SKM-1 (cell line): ENCODE results near the gene PRPF18.
"Not testable (repeated sequence)": the region's sequence is repeated elsewhere in the genome, so short reads cannot be mapped to it uniquely, and the experiment has no call there.

ENCODE experiments used
- DNase-seq: peaks from one replicate; lab custom pipeline; 2025; ENCODE audit not compliant: unreplicated experiment; lab: John Stamatoyannopoulos, UW

The PRPF18 gene, protein sequence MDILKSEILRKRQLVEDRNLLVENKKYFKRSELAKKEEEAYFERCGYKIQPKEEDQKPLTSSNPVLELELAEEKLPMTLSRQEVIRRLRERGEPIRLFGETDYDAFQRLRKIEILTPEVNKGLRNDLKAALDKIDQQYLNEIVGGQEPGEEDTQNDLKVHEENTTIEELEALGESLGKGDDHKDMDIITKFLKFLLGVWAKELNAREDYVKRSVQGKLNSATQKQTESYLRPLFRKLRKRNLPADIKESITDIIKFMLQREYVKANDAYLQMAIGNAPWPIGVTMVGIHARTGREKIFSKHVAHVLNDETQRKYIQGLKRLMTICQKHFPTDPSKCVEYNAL

DNA sequence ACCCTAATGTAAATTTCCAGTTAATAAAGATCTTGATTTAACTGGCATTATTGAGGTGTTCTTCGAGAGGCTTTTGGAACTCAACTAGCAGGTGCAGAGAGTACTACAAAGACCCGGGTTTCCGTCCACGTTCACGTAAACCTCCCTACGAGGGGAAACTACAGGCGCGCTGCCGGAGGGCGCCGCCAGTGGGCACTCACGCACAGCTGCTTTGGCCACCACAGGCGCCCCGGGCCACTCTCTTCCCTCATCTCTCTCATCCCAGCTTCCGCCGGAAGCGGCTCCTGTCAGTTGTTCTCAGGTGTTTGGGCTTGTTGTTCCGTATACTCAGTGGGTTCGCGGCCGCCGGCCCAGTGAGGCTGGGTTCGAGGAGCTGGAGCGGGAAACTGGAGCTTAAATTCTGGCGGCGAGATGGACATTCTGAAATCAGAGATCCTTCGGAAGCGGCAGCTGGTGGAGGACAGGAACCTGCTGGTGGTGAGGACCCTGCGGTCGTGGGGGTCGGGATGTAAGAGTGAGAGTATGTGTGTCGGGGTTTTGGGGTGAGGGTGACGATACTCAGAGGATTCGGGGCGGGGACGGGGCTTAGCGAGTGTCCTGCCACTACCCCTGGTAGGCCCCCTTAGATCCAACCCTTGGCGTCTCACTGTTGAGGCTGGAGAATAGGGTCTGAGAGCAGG lies at the start of gene PRPF18:
TSS of gene PRPF18 (plus strand) at position 290 of the 680 bp plus-strand sequence. CDS start at position 412, 122 bp downstream.
- peak; percentile 45 for DNase-seq

DNA sequence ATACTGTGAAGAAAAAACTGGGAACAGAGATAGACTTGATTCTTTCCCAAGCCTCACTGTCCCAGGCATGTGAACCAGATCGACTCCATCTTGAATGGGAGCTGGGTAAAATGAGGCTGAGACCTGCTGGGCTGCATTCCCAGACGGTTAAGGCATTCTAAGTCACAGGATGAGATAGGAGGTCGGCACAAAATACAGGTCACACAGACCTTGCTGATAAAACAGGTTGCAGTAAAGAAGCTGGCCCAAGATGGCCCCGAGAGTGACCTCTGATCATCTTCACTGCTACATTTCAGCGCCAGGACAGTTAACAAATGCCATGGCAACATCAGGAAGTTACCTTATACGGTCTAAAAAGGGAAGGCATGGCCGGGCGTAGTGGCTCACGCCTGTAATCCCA lies 48.8 kb upstream of the PRPF18 start:
- not testable (repeated sequence) for DNase-seq

DNA sequence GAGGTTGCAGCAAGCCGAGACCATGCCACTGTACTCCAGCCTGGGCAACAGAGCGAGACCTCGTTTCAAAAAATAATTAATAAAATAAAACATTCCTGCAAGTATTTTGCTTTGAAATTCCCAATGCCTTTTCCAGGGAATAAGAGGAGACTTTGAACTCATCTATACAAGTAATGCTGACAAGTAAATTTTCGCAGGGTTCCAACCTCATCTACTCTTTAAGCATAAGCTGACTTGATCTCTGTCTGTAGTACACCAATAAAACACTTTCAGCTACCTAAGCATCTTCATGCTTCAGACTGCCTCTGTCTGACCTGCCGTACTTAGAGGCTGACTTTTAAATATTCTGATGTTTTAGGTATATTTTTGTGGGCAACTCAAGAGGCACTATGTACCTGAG lies 44.2 kb upstream of the PRPF18 start:
- DNase-seq, result no peak

DNA sequence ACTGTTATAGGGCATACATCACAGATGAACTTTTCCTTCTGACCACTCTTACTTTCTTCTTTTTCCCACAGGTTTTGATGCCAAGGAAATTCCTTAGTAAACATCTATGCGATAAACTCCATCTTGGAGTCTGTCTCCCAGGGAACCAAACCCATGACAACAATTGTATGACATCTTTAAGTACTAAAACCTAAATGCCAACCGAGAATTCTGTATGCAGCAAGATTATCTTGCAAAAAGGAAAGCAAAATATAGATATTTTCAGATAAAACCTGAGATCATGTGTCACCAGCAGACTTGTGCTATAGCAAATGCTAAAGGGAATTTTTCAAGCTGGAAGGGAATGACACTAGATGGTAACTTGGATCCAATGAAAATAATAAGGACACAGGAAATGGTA lies 36.0 kb upstream of the PRPF18 start:
- no peak for DNase-seq

DNA sequence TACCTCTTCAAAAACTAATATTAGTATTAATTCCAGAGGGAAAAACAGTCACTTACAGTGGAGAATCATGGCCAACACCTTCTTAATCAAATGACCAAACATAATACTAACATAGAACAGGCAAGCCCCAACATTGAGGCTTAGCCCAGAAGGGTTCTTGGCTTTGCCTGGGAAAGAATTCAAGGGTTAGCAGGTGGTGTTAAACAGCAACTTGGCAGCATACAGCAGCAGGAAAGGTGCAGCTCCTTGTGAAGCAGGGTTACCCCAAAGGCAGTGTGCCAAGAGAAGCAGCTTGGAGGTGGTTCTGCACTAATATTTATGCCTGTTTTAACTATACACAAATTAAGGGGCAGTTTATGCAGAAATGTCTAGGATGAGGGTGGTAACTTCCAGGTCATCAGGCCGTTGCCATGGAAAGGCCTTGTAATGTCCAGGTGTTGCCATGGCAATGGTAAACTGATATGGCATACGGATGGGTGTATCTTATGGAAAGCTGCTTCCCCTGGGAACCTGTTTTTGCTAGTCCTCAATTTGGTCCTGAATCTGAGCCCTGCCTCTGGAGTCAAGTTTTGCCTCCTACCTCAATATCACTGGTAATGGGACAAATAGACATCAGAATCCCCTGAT lies 30.8 kb upstream of the PRPF18 start:
- no peak for DNase-seq

DNA sequence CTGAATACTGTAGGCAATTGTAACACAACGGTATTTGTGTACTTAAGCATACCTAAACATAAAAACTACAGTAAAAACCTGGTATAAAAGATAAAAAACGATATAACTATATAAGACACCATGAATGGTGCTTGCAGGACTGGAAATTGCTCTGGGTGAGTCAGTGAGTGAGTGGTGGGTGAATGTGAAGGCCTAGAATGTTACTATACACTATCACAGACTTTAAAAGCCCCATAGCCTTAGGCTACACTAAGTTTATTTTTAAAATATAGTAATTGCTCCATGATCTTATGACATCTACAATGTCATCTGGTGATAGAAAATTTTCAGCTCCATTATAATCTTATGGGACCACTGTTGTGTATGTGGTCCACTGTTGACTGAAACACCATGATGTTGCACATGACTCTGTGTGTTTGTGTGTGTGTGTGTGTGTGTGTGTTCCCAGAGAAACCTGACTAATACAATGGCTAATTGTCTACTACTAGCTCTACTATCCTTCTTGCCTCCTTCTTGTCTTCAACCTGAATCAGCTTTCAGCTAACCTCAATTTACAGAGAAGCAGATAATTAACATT lies 27.6 kb upstream of the PRPF18 start:
- no peak for DNase-seq

DNA sequence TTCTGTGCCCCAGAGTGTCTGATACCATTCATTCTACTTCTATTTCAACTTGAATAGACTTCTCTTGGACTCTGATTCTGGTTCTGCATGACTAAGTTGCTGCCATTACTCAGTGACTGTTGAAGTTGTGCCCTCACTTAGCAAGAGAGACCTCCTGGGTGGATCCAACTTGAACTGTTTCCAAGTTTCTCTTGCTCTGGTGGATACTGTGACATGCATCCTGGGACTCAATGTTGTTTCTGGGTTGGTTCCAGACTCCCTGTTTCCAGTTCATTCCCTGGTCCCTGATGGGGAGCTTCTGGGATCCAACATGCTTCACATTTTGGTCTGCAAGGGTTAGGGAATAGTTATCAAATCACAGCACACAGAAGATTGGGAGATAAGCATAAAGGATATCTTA lies 26.2 kb upstream of the PRPF18 start:
- DNase-seq, result no peak

DNA sequence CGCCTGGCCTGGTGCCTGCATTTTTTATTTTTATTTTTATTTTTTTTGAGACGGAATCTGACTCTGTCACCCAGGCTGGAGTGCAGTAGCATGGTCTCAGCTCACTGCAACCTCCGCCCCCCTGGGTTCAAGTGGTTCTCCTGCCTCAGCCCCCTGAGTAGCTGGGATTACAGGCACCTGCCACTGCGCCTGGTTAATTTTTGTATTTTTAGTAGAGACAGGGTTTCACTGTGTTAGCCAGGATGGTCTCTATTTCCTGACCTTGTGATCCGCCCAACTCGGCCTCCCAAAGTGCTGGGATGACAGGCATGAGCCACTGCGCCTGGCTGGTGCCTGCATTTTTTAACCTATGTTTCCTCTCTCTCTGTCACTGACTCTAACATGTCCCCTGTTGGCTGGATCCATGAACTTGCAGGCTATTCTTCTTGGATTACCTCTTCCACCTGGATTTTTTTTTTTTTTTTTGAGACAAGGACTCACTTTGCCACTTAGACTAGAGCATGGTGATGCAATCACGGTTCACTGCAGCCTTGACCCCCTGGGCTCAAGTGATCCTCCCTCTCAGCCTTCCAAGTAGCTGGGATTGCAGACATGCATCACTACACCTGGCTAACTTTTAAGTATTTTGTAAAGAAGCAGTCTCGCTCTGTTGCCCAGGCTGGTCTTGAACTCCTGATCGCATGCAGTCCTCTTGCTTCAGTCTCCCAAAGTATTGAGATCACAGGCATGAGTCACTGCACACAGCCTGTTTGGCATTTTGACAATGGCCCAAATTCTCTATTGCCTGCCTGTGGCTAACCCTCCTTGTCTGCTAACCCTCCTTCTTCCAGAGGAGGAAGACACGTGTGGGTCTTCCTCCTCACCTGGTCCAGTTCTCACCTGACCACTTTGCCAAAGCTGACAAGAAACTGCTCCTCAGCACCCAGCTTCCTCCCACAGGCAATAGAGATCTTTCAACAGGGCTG lies 23.0 kb upstream of the PRPF18 start:
- no peak for DNase-seq

DNA sequence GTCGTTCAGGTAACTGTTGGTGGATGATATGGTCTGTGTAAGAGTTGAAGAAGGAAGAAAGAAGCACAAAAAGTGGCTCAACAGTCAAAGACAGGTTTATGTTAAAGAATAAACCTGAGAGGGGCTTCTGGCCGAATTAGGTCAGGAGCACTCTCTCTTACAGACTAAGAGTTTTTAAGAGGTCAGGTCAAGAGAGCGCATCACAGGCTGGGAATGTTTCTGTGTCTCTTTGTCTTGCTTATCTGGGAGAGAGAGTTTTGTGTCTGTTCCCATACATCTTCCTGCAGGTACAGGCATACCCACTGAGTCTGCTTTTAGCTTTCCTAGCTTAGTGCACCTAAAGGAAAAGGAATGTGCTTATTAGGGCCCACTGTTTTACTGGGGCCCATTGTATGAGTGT lies 22.2 kb upstream of the PRPF18 start:
- no peak for DNase-seq

DNA sequence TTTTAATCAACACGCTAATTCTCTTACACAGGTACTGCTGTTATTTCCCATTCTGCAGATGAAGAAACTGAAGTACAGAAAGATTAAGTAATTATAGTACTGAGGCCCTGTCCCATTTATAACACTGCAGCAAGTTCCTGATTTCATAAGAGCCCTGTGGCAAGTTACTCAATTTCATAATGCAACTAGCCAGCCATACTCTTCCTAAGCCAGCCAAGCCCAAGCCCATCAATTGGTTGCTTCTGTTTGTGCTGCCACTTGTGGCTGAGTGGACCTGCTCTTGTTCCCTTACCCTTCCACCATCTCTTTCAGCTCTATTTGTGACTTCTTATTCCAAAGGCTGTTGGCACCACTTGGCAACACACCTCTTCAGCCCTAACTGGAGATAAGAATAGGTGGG lies 19.7 kb upstream of the PRPF18 start:
- DNase-seq, result peak; percentile 80

DNA sequence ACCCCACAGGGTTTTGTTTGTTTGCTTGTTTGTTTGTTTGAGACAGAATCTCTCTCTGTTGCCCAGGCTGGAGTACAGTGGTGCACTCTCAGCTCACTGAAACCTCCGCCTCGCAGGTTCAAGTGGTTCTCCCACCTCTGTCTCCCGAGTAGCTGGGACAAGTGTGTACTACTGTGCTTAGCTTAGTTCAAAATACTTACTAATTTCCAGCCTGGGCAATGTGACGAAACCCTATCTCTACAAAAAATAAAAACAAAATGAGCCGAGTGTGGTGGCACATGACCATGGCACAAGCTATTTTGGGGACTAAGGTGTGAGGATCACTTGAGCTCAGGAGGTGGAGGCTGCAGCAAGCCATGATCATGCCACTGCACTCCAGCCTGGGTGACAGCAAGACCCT lies 15.2 kb upstream of the PRPF18 start:
- no peak for DNase-seq

DNA sequence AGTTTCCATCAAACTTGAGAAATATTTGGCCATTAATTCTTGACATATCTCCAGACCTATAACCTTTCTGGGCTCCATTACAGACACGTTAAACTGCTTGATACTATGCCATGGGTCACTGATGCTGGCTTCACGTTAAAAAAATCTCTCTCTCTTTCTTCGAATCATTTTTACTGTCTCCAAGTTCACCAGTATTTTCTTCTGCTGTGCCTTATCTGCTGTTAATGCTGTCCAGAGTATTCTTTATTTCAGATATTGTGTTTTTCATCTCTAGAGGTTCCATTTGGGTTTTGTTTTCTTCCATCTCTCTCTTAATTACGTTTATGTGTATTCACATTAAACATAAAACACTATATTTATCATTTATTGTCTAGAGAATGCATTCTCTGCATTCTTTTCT lies 12.8 kb upstream of the PRPF18 start:
- DNase-seq, result no peak

DNA sequence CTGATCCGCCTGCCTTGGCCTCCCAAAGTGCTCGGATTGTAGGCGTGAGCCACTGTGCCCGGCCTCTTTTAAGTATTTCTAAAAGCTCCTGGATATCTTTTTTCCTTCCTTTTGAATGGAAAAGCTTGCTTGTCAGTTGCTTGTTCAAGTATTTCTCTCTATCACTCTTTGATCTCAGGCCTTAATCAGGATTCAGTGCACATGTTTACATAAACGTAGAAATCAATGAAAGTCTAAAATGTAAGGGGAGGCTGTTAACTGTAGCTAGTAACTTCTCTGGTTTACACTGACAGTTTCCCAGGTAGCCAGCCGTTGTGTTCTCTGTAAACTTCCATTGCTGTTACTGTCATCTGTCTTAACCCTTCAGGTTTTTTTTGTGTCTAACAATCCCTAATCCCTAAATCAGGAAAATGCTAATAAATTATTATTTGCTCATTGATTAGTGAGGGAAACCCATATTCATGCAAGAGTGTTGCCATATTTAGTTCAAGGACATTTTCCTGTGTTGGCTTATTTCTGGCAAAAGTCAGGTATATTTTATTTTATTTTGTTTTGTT lies 1.5 kb upstream of the PRPF18 start:
- no peak for DNase-seq

DNA sequence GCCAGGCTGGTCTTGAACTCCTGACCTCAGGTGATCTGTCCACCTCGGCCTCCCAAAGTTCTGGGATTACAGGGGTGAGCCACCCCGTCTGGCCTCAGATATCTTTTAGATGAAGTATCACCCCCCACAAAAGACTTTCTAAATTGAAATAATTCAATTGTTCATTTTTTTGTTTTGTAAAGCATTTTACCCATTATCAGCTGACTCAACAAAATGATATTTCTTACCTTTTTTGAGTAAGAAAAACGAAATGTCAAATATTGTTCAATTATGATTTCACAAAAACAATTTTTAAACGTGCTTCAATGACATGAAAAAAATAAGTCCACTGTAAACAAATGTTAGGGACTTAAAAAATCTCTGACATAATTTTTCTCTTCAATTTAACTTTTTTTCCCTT lies 822 bp upstream of the PRPF18 start:
- no peak for DNase-seq

DNA sequence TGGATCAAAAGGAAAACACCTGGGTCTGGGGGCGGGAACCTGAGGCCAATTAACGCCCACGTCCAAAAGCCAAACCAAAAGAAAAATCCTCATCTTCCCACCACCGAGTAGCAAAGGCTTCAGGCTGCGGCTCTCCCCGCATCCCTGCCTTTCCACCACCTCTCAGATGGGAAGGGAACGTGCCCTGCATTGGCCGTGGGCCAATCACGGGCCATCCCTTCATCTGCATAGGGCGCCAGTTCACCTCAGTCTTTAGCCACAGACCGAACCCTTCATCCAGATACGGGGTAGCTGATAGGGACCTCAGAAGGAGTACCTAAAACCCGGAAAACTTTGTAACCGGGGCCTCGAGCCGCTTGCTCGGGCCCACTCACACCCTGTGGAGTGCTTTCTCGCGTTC lies 626 bp downstream of the PRPF18 start:
- DNase-seq, result no peak

DNA sequence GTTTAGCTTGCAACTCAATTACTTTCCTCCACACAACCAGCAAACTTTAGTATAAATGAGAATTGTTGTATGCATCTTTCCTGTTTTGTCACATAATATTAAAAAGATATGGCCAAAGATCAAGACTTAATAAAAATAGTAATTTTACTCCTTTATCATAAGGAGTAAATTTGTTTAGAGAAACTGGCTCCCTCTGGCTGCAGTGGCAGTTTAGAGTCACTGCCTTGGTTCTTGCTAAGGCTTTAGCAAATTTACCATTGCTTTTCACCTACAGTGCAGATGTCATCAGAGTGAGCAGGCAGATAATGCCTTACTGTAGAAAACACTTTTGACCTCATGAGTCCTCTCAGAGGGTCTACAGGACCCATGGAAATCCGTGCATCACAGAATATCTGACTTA lies 2.6 kb downstream of the PRPF18 start:
- DNase-seq, result no peak

DNA sequence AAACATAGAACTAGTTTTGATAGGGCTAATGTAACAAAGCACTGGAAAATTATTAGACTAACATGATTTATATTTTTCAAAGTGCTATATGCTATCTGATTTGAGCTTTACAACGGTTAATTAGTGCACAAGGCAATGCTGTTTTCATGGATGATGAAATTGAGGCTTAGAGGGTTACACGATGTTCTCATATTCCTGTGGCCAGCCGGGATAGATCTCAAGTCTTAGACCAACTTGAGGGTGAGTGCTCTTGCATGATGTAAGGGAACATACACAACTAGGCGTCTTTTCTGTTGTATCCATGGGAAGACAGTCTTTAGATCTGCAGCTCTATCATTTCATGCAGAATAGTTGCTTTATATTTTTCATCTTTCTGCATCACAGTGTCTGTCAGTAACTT lies 4.1 kb downstream of the PRPF18 start:
- DNase-seq, result no peak

DNA sequence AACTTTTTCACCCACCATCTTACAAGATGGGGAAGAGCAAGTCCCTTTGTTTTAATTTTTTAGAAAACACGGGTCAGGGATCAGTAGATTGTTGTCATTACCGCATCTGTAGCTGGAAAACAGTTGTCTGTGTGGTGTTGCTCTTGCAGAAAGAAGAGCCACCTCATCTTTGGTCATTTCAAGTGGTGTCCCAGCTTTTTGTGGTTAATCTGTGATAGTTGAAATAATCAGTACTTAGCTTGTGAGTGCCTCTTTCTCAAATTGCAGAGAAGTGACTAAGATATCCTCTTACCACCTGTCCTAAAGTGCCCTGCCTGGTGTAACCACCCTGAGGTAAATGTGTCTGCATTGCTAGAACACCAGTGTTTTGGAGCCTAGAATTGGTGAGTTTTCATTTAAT lies 5.5 kb downstream of the PRPF18 start:
- DNase-seq, result no peak

DNA sequence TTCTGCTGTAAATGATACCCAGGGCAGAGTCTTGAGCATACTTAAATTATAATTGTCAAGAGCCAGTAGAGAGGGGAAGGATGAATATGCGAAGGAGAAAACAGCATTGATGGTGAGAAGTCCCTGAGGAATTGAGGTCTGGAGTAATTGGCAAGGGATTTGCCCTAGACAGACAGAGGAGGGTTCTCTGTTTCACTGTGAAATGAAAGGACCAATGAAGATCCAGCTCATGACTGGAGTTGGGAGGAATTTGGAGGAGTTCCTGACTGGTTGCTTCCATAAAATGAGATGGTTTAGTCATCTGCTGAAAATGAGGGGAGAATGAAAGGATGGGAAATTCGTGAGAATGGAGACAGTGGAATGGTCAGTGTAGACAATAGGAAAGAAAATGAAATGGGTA lies 6.8 kb downstream of the PRPF18 start:
- DNase-seq, result no peak

DNA sequence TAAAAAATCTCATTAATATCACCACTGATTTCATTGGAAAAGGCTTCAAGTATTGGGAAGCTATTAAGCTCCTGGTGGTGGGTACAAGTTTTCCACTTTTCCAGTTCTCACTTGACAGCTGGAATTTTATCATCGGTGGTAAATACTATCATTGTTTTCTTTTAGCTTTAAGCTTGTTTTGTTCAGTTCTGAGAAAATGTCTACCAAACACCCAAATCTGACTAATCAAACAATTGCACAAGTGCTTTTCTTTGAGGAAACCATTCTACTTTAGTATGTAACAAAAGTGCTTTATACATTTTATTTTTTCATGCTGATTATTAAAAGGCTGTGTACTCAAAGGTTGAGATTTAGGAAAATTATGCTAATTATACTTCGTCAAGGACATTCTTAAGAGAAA lies 7.9 kb downstream of the PRPF18 start:
- DNase-seq, result no peak

DNA sequence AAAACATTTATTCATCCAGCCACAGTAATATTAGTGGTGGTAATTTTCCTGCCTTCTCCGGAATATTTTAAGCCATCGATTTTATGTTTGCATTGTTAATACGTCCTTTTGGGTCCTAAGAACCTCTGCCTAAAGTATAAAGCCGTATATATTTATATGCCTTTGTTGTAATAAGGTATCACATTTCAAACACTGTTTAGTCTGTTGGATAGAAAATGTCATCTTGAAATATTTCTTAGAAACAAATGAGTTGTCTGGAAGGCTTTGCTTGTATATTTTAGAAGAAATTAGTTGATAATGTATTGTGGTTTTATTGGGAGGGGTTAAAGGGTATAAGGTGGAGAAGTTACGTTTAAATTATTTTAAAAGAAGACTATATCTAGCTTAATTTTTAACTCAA lies 11.1 kb downstream of the PRPF18 start:
- DNase-seq, result no peak
